ENCODE data around the gene DACH2.

GRCh38 chrX:86195343-86195742, 47.1 kb downstream of the DACH2 start:
- TF ChIP-seq POLR2A (IDR thresholded peaks at IDR 0.05) (no peak), CTCF (IDR thresholded peaks at IDR 0.05 in 4 of 5, conservative IDR thresholded peaks at IDR 0.05 in 1 of 5) (no peak)
